Activated gamma-delta T cell treated with Interleukin-2 at 50 U/mL for 16 hours (primary cell): ENCODE measurements around the gene FAM171A1.
A peak's percentile ranks its signal among the peaks of the same experiment; 100 is the strongest.

ENCODE experiments used
- DNase-seq: peaks from one replicate; pipeline ENCODE4 v3.0.0-alpha.2; 2020

The FAM171A1 gene

DNA sequence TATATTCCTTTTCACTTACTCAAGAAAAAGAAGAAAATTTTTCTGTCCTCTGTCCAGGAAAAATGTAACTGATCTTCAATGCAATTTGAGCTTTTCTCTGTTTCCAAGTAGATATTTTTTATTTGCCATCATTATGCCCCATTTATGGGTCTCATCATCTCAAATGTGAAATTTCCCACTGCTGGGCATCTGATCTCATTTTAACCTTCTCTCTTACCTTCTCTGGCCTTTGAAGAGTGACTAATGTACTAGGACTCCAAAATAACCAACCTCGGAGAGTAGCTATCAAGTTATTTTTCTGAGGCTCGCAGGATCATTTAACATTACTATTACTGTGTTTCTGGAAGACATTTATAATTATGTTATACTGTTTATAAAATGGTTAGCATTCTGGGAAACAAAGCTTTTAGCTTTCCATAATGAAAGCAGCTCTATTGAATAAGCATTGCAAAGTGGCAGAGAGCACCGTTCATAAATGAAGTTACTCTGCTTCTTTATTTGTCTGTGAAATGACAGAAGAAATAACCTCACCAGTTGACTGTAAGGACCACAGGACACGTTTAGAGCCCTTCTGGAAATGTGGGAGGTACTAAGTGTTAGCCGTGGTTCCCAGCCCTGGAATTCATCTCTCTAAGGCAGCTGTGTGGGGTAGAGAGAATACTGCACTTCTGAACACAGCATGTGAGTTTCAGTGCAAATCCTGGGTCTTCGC, 169.3 kb downstream of the FAM171A1 start:
- DNase-seq, result no peak

DNA sequence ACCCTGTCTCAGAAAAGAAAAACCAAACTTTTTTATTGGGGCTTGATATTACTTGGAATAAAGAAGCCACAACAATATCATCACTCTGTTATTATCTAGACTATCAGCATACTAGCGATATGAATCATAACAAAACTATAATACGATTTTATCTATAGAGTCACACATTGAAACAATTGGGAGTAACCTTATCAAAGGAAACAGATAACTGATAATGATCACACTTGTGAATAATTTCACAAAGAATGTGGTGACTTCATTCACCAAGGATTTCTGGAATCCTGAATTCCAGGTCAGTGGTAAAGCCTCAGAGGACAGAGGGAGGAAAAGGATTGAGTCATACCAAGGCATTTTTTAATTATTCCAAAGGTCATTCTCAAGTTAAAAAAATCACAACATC, 170.5 kb downstream of the FAM171A1 start:
- no peak for DNase-seq

DNA sequence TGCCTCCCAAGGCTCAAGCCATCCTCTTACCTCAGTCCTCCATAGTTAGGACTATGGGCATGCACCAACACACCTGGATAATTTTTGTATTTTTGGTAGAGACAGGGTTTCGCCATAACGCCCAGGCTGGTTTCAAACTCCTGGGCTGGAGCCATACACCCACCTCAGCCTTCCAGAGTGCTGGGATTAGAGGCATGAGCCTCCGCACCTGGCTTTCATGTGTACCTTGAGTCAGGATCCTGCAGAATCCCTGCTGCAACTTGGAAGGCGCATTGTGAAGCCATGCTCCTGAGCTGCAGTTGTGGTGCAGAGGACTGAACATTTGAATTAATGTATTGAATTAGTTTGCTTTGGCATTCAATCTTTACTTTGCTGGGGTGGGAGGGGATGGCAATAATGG, 173.2 kb downstream of the FAM171A1 start:
- no peak for DNase-seq

DNA sequence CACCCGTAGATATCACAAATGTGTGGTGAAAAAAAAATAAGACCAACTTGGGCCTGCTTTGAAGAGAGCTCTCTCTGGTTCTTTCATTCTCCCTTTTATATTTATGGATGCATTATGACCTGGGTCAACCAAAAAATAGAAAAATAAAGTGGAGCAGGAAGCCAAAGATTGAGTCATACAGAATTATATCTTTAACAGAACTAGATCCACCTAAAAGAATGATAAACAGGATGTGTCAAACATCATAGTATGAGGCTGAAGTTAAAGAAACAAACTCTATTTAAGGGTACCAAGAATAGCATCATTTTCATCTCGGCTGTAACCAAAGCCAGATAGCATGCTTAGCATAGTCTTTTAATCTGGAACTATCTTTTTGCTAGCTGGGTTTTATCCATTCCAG, 173.8 kb downstream of the FAM171A1 start:
- no peak for DNase-seq

DNA sequence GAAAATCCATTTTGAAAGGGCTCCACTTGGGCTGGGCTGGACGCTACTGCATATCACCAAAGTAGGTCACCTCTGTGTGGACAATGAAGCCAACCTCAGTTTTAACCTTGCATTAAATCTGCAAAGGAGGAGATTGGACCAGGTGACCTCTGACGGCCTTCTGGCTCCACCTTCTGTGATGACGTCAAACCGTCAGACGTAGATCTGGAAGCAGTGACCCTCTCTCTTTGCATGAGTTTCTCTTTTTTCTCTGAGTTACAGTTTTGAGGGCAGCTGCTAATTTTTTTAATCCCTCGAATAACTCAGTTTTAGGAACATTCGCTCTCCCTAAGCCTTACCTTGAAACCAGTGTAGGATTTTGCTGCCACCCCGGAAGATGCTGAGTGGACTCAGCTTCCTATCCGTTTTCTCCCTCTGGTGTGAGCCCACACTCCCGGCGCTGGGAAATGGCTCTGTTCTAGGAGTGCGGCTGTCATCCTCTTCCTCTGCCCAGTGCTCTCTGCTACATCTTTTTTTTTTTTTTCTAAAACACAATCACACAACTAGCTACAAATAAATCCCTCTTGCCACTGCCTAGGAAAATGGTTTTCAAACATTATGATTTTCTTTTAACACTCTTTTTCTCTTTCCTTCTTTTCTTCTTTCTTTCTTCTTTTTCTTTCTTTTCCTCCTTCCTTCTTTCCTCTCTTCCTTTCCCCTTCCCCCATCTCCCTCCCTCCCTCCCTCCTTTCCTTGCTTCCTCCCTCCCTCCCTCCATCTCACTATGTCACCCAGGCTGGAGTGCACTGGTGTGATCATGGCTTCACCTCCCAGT, 174.9 kb downstream of the FAM171A1 start:
- DNase-seq, result no peak

DNA sequence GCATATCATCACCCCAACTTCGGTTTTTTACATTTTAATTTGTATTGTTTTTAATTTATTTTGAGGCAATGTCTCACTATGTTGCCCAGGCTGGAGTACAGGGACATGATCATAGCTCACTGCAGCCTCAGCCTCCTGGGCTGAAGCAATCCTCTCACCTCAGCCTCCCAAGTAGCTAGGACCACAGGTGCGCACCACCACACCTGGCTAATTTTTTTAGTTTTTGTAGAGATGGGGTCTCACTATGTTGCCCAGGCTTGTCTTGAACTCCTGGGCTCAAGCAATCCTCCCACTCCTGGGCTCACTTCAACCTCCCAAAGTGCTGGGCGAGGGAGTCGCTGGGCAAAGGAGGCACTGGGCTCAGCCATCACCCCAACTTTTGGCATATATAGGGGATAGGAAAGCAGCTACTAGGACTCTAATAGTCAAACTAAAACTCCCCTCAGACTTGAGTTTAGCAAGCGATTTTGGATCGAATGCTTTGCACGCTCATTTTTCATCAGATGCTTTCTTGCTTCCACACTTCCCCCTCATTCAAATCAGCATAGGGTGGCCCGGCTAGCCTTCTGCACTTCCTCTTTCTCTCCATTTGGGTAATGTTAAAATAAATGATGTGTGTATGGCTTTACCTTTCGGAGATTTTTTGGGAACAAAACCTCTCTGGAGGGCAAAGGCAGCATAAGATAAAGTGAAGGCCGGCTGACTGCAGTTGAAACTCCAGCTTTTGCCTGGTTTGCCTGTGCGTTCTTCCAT, 181.8 kb downstream of the FAM171A1 start:
- no peak for DNase-seq

DNA sequence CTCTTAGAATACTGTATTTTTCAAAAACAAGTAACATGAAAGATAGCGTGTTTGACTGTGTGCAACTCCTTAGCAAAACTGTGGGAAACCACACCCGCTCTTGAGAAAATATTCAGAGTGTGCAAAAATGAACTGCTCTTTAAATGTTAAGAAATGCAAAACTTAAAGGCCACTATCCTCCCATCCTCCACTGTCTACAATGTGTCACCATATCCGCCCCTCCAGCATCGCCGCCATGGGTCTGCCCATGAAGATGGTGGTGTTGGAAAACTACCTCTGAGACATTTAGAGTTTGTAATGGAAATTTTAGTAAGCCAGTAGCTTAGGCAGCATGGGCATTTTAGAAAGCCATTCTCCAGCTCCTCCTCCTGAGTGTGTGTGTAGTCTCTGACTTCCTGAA, 182.5 kb downstream of the FAM171A1 start:
- no peak for DNase-seq

DNA sequence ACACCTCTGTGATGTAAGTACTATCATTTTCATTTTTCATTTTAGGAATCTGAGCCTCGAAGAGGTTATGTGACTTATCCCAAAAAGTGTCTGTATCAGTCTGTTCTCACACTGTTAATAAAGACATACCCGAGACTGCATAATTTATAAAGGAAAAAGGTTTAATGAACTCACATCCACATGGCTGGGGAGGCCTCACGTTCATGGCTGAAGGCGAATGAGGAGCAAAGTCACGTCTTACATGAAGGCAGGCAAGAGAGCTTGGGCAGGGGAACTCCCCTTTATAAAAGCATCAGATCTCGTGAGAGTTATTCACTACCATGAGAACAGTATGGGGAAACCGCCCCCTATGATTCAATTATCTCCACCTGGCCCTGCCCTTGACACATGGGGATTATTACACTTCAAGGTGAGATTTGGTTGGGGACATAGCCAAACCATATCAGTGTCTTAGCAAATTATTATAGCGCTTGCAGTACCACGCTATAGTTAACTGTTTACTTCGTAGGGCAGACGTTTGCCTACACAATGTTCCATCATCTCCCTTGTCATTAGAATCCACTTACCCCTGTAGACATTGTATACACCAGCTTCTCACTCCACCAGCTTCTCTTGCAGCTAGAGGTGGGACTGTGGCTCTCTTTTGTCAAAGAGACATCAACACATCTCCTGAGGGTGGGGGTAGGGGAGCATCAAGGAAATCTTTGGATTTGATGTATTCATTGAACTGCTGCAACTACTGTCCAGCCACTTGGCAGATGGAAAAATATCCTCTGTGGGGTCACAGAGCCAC, 187.2 kb downstream of the FAM171A1 start:
- no peak for DNase-seq

DNA sequence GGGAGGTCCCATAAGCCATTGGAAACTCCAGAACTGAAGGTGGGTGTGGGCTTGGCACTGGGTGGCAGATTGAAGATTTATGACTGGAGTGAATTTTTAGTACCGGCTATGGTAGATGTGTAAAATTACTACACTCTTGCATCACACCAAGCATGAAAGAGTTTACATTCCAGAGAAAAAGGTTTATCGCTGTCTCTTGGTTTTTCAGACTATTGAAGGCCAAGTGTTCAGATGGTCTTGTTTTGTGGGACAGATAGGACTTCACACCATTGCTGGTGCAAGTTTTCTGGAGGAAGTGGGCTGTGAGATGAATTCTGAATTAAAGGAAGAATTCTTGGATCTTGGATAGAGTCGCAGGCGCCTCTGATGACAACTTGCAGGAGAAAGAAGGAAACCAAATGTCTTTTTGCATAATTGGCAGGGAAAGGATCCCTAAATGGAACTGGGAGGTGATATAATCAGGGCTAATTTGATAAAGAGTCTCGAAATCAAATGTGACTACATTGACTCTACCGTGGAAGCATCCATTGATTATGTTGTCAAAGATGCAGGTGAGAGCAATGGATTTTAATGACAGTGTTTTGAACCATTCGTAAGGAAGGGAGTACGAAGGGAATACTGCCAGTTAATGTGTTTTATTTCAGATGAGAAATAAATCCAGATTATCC, 188.4 kb downstream of the FAM171A1 start:
- DNase-seq, result no peak

DNA sequence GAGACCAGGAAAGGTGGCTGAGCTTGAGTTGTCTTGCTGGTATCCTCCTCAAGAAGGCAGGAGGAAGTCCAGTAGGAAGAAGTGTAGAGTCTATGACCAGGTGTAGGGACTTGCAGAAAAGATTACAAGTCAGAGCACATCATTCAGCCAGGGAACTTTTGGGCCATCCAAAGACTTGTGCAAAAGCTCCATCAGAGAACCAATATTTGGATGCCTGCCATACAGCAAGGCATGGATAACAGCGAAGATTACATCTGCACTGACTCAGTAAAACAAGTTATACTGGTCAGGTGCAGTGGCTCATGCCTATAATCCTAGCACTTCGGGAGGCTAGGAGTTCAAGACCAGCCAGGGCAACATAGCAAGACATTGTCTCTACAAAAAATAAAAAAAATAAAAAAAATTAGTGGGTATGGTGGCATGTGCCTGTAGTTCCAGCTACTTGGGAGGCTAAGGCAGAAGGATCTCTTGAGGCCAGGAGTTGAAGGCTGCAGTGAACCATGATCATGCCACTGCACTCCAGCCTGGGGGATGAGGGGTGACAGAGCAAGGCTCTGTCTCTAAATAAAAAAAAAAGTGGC, 189.4 kb downstream of the FAM171A1 start:
- no peak for DNase-seq

DNA sequence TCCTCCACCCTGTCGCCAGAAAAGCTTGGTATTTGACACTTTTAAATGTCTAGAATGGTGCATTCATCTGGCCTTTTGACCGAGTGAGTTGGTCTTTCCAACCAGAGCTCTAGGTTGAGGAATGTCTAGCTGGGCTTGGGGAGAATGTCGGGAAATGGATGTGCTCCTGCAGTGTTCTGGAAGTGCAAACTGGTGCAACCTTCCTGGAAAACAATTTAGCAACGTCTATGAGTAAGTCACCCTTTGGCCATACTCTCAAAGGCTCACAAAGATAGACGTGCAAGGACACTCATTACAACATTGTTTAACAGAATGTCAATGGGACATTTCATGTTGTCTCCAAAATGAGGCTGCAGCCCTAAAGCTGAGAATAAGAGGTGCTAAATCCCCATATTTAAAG, 190.4 kb downstream of the FAM171A1 start:
- no peak for DNase-seq

DNA sequence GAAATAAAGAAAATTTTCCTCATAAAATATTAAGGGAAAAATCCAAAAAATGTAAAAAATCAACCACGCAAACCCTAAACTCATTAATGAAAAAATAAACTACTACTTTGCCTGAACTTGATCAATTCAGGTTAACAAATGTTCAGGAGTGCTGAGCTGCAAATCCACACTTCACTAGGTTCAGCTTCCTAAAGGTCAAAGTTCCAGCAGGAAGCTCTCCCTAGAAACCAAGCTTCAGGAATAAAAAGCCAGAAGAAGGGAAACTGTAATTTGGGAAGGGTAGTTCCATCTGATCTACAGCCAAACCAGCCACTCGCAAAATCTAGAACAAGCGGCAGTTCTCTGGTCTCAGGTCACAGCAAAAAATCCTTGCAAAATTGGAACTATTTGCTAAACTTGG, 194.8 kb downstream of the FAM171A1 start:
- DNase-seq, result no peak

DNA sequence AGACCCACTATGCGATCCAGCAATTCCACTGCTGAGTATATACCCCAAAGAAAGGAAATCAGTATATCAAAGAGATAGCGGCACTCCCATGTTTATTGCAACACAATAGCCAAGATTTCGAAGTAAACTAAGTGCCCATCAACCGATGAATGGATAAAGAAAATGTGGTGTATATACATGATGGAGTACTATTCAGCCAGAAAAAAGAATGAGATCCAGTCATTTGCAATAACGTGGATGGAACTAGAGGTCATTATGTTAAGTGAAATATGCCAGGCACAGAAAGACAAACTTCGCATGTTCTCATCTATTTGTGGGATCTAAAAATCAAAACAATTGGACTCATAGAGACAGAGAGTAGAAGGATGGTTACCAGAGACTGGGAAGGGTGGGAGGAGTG, 195.5 kb downstream of the FAM171A1 start:
- no peak for DNase-seq

DNA sequence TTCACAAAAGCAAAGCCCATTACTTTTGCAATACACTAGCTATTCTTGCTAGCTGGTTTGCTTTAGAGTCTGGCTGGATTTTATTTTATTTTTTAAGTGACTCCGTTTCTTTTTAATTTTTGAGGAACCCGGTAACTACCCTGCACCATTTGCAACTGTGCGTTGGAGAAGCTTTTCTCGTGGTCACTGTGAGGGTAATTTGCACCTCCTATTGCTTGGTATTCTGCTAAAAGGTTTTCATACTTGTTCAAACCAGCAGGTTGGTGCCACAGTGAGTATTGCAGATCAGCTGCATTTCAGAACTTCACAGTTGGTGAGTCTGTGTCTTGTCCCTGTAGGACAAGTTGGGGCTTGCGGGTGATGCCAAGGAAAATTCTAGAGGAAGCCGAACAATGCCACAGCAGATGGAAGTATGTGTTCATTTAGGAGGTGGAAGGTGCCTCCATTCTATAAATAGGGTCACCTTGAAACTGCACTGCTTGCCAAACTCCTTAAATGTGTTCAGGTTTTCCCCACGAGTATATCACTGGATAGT, 198.7 kb downstream of the FAM171A1 start:
- DNase-seq, result no peak

DNA sequence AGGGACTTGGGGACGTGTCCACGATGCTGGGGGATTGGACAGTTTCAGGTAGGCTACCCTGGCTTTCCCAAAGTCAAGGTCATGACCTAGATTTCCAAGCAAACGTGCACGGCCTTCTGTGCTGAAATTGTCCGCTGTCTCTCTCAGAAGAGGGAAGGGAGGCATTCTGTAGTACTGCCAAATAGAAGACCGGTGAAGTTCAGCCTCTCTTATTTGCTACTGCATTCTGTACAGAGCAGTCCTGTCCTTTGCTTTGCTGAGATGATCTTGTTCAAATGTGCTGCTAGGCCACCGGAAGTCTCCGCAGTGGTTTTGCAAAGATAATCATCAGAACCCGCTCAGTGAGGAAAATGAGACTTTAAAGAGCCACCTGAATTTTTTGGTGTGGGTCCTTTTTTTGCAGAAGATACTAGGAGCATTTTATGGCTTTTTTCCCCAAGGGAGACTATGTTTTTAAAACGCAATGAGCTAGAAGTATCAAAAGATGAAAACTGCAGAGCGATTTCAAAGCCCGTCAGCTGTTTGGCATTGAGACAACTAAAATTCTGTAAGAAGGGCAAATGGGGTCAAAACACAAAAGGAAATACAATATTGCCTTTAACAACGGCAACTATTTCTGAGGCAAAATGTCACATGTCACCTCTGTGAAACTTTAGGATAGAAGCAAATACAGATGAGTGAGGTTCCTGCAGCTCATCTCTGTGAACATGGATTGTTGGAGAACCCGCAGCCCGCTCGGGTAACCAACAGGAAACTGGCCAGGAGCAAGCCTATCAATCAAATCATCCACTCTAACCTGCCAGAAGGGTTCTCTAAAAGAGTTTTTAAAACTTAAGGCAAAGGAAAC, 201.3 kb downstream of the FAM171A1 start:
- DNase-seq, result peak; percentile 61

DNA sequence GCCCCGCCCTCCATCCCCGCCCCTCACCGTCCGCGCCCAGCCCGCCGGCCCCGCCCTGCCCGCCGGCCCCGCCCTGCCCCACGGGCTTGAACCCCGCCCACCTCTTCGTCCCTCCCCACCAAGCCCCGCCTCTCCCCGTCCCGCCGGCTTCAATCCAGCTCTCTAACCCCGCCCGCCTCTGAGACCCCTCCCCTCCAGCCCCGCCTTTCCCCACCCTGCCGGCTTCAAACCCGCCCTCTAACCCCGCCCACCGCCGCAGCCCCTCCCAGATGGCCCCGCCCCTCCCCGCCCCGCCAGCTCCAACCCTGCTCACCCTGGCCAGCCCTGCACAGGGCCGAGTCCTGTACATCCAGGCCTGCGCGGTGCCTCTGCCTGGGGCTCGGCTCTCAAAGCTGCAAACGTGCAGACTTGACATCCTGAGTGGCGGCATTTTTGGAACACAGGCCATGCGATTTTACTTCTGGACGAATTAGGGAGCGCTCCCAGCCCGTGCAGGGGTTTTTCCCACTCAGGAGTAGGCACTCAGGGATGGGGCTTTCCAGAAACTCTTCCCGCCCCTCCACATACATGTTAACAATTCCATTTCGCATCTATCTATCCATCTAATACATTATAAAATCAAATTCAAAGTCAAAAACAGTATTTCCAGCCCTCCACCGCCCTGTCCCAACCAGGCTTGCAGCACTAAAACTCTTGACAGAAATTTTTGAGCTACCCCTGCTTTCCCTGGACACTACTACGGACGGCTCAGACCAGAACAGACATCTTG, 202.1 kb downstream of the FAM171A1 start:
- DNase-seq, result peak; percentile 96

DNA sequence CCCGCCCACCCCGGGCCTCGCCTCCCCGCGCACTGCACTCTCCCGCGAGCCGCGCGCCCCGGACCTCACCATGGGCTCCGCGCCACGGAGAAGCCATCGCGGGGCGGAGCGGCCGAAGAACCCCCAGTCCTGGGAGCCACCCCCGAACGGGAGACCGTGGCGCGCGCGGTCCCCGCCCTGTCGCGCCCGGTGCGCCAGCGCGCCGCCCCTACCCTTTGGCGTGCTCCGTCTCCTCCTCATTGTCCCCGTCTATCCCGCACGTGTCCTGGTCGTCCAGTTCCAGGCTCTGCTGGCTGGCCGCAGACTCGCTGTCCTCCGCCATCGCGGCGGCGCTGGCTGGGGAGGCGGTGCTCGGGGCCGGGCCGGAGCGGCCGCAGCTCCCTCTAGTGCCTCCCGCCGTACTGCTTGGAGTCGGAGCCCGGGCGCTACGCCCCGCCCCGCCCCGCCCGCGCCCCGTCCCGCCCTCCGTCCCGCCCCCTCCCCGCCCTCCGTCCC, 202.8 kb downstream of the FAM171A1 start, which contains the start of gene NMT2:
TSS of gene NMT2 (minus strand) at position 403 of the 495 bp plus-strand sequence. CDS start at position 322, 81 bp downstream.
- no peak for DNase-seq

DNA sequence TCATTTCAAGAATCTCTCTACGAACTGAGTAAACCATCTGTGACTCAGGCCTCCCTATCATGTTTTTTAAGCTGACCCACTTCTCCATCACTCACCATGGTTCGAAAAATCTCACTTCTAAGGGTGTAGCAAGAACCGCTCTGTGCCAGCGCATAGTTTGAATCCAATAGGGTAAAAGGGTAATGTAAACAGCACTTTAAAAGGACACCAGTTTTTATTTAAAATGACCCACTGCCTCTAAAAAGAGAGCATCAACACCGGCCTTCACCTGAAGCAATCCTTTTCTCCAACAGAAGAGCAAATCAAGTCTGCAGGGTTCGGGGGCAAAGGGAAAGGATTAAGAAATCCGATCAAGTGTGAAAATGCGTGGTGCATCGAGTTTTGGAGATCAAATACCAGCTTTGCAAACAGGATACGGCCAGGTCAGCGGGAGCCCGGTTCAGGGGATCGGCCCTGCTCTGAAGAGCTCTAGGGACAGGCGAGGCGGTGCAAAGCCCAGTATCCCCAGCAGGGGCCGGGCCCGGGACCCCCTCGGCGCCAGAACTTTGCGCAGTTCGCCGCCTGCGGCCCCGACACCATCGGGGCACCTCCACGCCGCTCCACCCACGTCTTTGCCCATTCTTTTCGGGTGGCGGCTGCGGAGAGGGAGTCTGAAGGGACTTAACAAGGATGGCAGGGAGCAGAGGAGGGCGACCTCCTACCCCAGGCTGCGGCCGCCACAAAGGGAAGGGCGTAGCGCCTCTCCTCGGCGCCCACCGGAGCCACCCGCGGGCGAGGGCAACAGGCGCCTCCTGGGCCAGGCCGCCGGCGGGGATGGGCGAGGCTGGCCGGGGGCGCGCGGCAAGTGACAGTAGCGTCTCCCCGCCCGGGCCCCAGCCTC, 203.4 kb downstream of the FAM171A1 start:
- peak; percentile 46 for DNase-seq
